ENCODE measurements around the gene TACC2. TPM values are rescaled to one million over a fixed set of nuclear protein-coding genes. Genes with fewer than 3 reads are reported as not detected.

The TACC2 gene
- total RNA-seq, 2 experiments from 2014 or later: not detected

GRCh38 chr10:121956111-121957061 is 32.6 kb upstream of the TACC2 start:
- Histone ChIP-seq H3K79me2 (ENCODE audit: insufficient read depth, low read depth, low read length) (no peaks in the 10 kb centered on the region), H3K9me3 (ENCODE audit: low read length) (no peaks in the 10 kb centered on the region), H3K27ac (ENCODE audit: low read depth, low read length, poor library complexity, severe bottlenecking) (no peak overlapping the region), H2AFZ (ENCODE audit: low read length) (no peak overlapping the region), H3K4me1 (ENCODE audit: insufficient read depth, low read length, poor library complexity, severe bottlenecking) (no peaks in the 10 kb centered on the region), H4K20me1 (ENCODE audit: insufficient read depth, low read length) (no peaks in the 10 kb centered on the region), H3K4me2 (ENCODE audit: low read length) (no peak overlapping the region), H3K9me2 (ENCODE audit: insufficient read depth, low read length) (no peaks in the 10 kb centered on the region), H3K4me3 (ENCODE audit: low read depth, low read length, poor library complexity, severe bottlenecking) (no peak overlapping the region), H3K36me3 (ENCODE audit: insufficient read depth, low read length) (peaks cover 50% of the 10 kb centered on the region)
- ChIA-PET CTCF (ENCODE audit: unreplicated experiment) (no interaction called here), POLR2A (interaction anchor here (1.2 kb wide), 1 partner anchor 12 kb away, joined by 3 read pairs; no protein-coding TSS in a partner anchor)
- no peak for DNase-seq (ENCODE audit: low spot score)
- no TSS peak for BruUV-seq (replicated peaks)
- intact Hi-C loops (cut with micrococcal nuclease; ENCODE audit: unreplicated experiment): no loop called here
- TF ChIP-seq EZH2phosphoT487 (IDR thresholded peaks at IDR 0.05; ENCODE audit: borderline replicate concordance, low read depth, low read length) (no peak), CTCF (conservative IDR thresholded peaks at IDR 0.05; ENCODE audit: low read length) (no peak)

GRCh38 chr10:121959671-121960070 is 29.3 kb upstream of the TACC2 start:
- no peak overlapping the region for H3K27ac ChIP-seq (ENCODE audit: low read depth, low read length, poor library complexity, severe bottlenecking)
- intact Hi-C loops (cut with micrococcal nuclease; ENCODE audit: unreplicated experiment): loop anchor here (2.0 kb wide), 1 partner anchor 55 kb away; no protein-coding TSS in a partner anchor
- H2AFZ ChIP-seq (ENCODE audit: low read length): no peak overlapping the region
- H3K9me3 ChIP-seq (ENCODE audit: low read length): no peaks in the 10 kb centered on the region
- no peaks in the 10 kb centered on the region for H3K9me2 ChIP-seq (ENCODE audit: insufficient read depth, low read length)
- no peak overlapping the region for H3K4me3 ChIP-seq (ENCODE audit: low read depth, low read length, poor library complexity, severe bottlenecking)
- TF ChIP-seq CTCF (conservative IDR thresholded peaks at IDR 0.05; ENCODE audit: low read length): no peak
- no peak for TF ChIP-seq EZH2phosphoT487 (IDR thresholded peaks at IDR 0.05; ENCODE audit: borderline replicate concordance, low read depth, low read length)
- H3K79me2 ChIP-seq (ENCODE audit: insufficient read depth, low read depth, low read length): no peaks in the 10 kb centered on the region
- DNase-seq (ENCODE audit: low spot score): no peak
- no peaks in the 10 kb centered on the region for H4K20me1 ChIP-seq (ENCODE audit: insufficient read depth, low read length)
- H3K36me3 ChIP-seq (ENCODE audit: insufficient read depth, low read length): peaks cover 77% of the 10 kb centered on the region
- ChIA-PET POLR2A (interaction anchor here (0.6 kb wide), 1 partner anchor 13 kb away, joined by 11 read pairs; no protein-coding TSS in a partner anchor), CTCF (ENCODE audit: unreplicated experiment) (no interaction called here)
- no TSS peak for BruUV-seq (replicated peaks)
- H3K4me2 ChIP-seq (ENCODE audit: low read length): no peak overlapping the region
- no peaks in the 10 kb centered on the region for H3K4me1 ChIP-seq (ENCODE audit: insufficient read depth, low read length, poor library complexity, severe bottlenecking)

Data from OCI-LY7 (cell line).